Lung microvascular endothelial cell (primary cell): ENCODE results near the gene CDKN2B-AS1. TPM values are rescaled to one million over a fixed set of nuclear protein-coding genes. Genes with fewer than 3 reads are reported as not detected.

Experiments
- DNase-seq, 2 donors: peaks; one replicate each; pipeline versions ENCODE4 v3.0.0 to v3.0.0-alpha.2; 2010; ENCODE audit warnings: low read depth in 2 of 2
- total RNA-seq: library from RNA; depleted of rRNA; stranded (reverse); fragments of >200 nt; gene quantifications from 2 replicates; pipeline ENCODE4 v1.2.1, GENCODE V29; 2014

CDKN2B-AS1 gene
- total RNA-seq, 1 donor from 2014 or later = 0.60 TPM

- peak; percentile 27 to 31 for DNase-seq
Measured at GRCh38 chr9:22005702-22006606, 11.4 kb downstream of the CDKN2B-AS1 start.

- no peak for DNase-seq
Measured at GRCh38 chr9:22008384-22008716, 13.8 kb downstream of the CDKN2B-AS1 start.

GRCh38 chr9:22008717-22009505 lies 14.3 kb downstream of the CDKN2B-AS1 start, which contains the start of gene CDKN2B:
CDKN2B (minus strand) TSS chr9:22009305; CDS start chr9:22008953, 352 bp downstream.
- peak; percentile 97 for DNase-seq

GRCh38 chr9:22009506-22009867 lies 14.9 kb downstream of the CDKN2B-AS1 start:
- no peak for DNase-seq

- peak; percentile 60 to 62 for DNase-seq
Measured at GRCh38 chr9:22010866-22011625, 16.5 kb downstream of the CDKN2B-AS1 start.

- no peak for DNase-seq
Measured at GRCh38 chr9:22022396-22022795, 27.8 kb downstream of the CDKN2B-AS1 start.

- no peak for DNase-seq
Measured at GRCh38 chr9:22026696-22027095, 32.1 kb downstream of the CDKN2B-AS1 start.

- no peak for DNase-seq
Measured at GRCh38 chr9:22028394-22028793, 33.8 kb downstream of the CDKN2B-AS1 start.

GRCh38 chr9:22029231-22029630 lies 34.6 kb downstream of the CDKN2B-AS1 start:
- no peak for DNase-seq

GRCh38 chr9:22030101-22030598 lies 35.6 kb downstream of the CDKN2B-AS1 start:
- peak; percentile 82 to 87 for DNase-seq

- DNase-seq = no peak
Measured at GRCh38 chr9:22031655-22032411, 37.2 kb downstream of the CDKN2B-AS1 start.

- DNase-seq = no peak
Measured at GRCh38 chr9:22033012-22033630, 38.5 kb downstream of the CDKN2B-AS1 start.

GRCh38 chr9:22035591-22036011 lies 41.0 kb downstream of the CDKN2B-AS1 start:
- DNase-seq = no peak

GRCh38 chr9:22036866-22037626 lies 42.5 kb downstream of the CDKN2B-AS1 start:
- DNase-seq = no peak

GRCh38 chr9:22037954-22038690 lies 43.5 kb downstream of the CDKN2B-AS1 start:
- DNase-seq = peak; percentile 63 to 70

- DNase-seq = no peak
Measured at GRCh38 chr9:22039258-22039657, 44.7 kb downstream of the CDKN2B-AS1 start.

- peak in 1 of 2 donors; percentile 31 for DNase-seq
Measured at GRCh38 chr9:22040760-22041159, 46.2 kb downstream of the CDKN2B-AS1 start.

GRCh38 chr9:22041344-22041743 lies 46.8 kb downstream of the CDKN2B-AS1 start:
- no peak for DNase-seq

- DNase-seq = no peak
Measured at GRCh38 chr9:22041775-22042174, 47.2 kb downstream of the CDKN2B-AS1 start.
